WERI-Rb-1 (cell line): ENCODE data around the gene KCNIP4.

Experiments
- DNase-seq: peaks from one replicate; pipeline ENCODE4 v3.0.0-alpha.2; 2020
- H3K27ac ChIP-seq: fragments of 250-450 bp; sonication (Bioruptor Pico); 2 replicates; pipeline ENCODE4 v1.5.1; 2020; ENCODE audit warnings: mild to moderate bottlenecking, moderate library complexity
- H3K27me3 ChIP-seq: fragments of 250-450 bp; sonication (Bioruptor Pico); 2 replicates; pipeline ENCODE4 v1.5.1; 2021; ENCODE audit warnings: mild to moderate bottlenecking, low read depth, moderate library complexity; ENCODE audit not compliant: insufficient read depth, severe bottlenecking
- H3K36me3 ChIP-seq: fragments of 250-450 bp; sonication (Bioruptor Pico); 2 replicates; pipeline ENCODE4 v1.5.1; 2020; ENCODE audit warnings: mild to moderate bottlenecking, moderate library complexity
- H3K4me3 ChIP-seq: 2 replicates; pipeline ENCODE4 v1.5.1; 2011; ENCODE audit warnings: low read depth, mild to moderate bottlenecking, control low read depth, low read length
- H3K9me3 ChIP-seq: fragments of 250-450 bp; sonication (Bioruptor Pico); 2 replicates; pipeline ENCODE4 v1.5.1; 2021; ENCODE audit warnings: mild to moderate bottlenecking, moderate library complexity; ENCODE audit not compliant: severe bottlenecking
- TF ChIP-seq, protein P1 (sequence below): IDR thresholded peaks from 2 replicates; pipeline ENCODE4 v1.5.1; 2011; ENCODE audit warnings: low read depth, mild to moderate bottlenecking, control low read depth, inconsistent platforms, low read length

The KCNIP4 gene

DNA sequence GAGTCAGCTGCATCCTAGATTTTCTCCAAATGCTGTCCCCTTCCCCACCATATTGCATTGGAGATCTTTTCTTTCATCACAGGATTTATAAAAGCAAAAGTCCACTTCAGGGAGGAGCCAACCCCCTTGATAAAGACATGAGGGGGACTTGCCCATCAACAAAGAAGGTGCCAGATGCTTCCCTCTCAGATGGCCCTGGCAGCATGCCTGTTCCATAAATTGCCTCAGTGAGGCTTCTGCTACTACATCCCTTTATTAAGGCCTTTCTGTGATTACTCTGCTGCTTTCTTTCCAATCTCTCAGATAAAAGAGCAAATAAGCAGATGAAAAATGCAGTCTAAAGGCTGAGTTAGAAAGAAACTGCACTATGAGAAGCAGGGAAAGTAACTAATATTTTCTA lies 736.7 kb downstream of the KCNIP4 start:
- Histone ChIP-seq H3K36me3 (no peaks in the 10 kb centered on the region), H3K27me3 (no peaks in the 10 kb centered on the region), H3K27ac (no peak overlapping the region), H3K4me3 (no peak overlapping the region), H3K9me3 (no peaks in the 10 kb centered on the region)
- no peak for DNase-seq
- TF ChIP-seq, protein P1, sequence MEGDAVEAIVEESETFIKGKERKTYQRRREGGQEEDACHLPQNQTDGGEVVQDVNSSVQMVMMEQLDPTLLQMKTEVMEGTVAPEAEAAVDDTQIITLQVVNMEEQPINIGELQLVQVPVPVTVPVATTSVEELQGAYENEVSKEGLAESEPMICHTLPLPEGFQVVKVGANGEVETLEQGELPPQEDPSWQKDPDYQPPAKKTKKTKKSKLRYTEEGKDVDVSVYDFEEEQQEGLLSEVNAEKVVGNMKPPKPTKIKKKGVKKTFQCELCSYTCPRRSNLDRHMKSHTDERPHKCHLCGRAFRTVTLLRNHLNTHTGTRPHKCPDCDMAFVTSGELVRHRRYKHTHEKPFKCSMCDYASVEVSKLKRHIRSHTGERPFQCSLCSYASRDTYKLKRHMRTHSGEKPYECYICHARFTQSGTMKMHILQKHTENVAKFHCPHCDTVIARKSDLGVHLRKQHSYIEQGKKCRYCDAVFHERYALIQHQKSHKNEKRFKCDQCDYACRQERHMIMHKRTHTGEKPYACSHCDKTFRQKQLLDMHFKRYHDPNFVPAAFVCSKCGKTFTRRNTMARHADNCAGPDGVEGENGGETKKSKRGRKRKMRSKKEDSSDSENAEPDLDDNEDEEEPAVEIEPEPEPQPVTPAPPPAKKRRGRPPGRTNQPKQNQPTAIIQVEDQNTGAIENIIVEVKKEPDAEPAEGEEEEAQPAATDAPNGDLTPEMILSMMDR = no peak

- H3K9me3 ChIP-seq = no peaks in the 10 kb centered on the region
- no peaks in the 10 kb centered on the region for H3K36me3 ChIP-seq
- DNase-seq = no peak
- H3K27ac ChIP-seq = no peak overlapping the region
- no peak overlapping the region for H3K4me3 ChIP-seq
- TF ChIP-seq, protein P1 = no peak
- no peaks in the 10 kb centered on the region for H3K27me3 ChIP-seq
Measured at GRCh38 chr4:21209860-21210259, 738.7 kb downstream of the KCNIP4 start.

- no peak for DNase-seq
- Histone ChIP-seq H3K36me3 (no peaks in the 10 kb centered on the region), H3K9me3 (no peaks in the 10 kb centered on the region), H3K27me3 (no peaks in the 10 kb centered on the region), H3K4me3 (no peak overlapping the region), H3K27ac (no peak overlapping the region)
- TF ChIP-seq, protein P1 = no peak
Measured at GRCh38 chr4:21205821-21206531, 742.6 kb downstream of the KCNIP4 start.

GRCh38 chr4:21203416-21203815 lies 745.2 kb downstream of the KCNIP4 start:
- H3K36me3 ChIP-seq = no peaks in the 10 kb centered on the region
- no peaks in the 10 kb centered on the region for H3K27me3 ChIP-seq
- no peaks in the 10 kb centered on the region for H3K9me3 ChIP-seq
- no peak for DNase-seq
- no peak overlapping the region for H3K4me3 ChIP-seq
- TF ChIP-seq, protein P1 = no peak
- H3K27ac ChIP-seq = no peak overlapping the region

DNA sequence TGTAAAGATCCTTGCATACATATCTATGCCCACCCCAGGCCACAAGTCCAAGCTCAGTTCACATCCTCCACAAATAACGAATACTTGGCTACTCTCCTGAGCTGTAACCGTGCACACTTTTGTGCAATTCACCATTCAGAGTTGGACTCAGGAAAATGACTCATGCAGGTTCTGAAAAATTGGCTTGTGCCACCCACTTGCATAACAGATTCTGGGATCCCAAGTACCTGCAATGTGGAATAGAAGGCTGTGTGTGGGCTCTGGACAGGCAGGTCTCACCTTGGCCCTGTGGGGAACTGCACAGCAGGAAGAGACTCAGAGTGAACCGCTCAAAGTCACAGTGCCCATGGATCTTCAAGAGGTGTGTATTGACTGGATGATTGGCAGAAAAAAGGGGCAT lies 745.6 kb downstream of the KCNIP4 start:
- Histone ChIP-seq H3K9me3 (no peaks in the 10 kb centered on the region), H3K4me3 (no peak overlapping the region), H3K27ac (no peak overlapping the region), H3K27me3 (no peaks in the 10 kb centered on the region), H3K36me3 (no peaks in the 10 kb centered on the region)
- TF ChIP-seq, protein P1 = no peak
- DNase-seq = no peak

DNA sequence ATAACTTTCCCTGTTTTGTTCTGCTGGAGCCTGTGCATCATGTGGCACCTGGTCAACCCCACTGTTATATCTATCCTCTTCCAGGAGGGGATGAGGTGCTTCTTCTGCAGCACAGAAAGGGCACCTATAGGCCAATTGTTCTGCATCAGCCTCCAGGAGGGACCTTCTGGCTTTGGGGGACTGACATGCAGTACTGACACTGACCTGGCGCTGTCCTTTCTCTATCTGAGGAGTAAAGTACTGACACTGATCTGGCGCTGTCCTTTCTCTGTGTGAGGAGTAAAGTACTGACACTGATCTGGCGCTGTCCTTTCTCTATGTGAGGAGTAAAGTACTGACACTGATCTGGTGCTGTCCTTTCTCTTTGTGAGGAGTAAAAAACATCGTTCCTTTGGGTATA lies 749.9 kb downstream of the KCNIP4 start:
- DNase-seq = no peak

More for the DNA sequence above, 749.9 kb downstream of the KCNIP4 start:
- no peak overlapping the region for H3K4me3 ChIP-seq
- H3K27me3 ChIP-seq = no peaks in the 10 kb centered on the region
- TF ChIP-seq, protein P1 = no peak
- H3K27ac ChIP-seq = no peak overlapping the region
- no peaks in the 10 kb centered on the region for H3K9me3 ChIP-seq
- no peaks in the 10 kb centered on the region for H3K36me3 ChIP-seq
